CD4-positive, alpha-beta memory T cell (primary cell): ENCODE data around the gene REST. TPM values are rescaled to one million over a fixed set of nuclear protein-coding genes. Genes with fewer than 3 reads are reported as not detected.

Experiments
- polyA plus RNA-seq, 2 donors: library from polyadenylated mRNA; unstranded; fragments of 300-500 nt; fragmentation: Illumina TruSeq; gene quantifications; one replicate each; pipeline ENCODE4 v1.2.3, GENCODE V29; 2021
- total RNA-seq, 2 experiments: library from RNA; stranded (reverse); gene quantifications; one replicate each; pipeline ENCODE4 v1.2.3, GENCODE V29; 2021

REST gene
- total and polyA plus RNA-seq, 4 experiments from 2014 or later: 77.3 to 178 (median 125) TPM

Other genes with a start within 250 kb of the REST start
- gene HOPX, start 226.6 kb upstream of the REST start, total RNA-seq: 10 to 100 TPM; 16.9 to 19.3 TPM
- 100 to 1,000 TPM; 128 to 163 TPM for gene HOPX, start 226.6 kb upstream of the REST start, polyA plus RNA-seq
- gene SPINK2, start 86.2 kb upstream of the REST start, total RNA-seq: 1 to 10 TPM; 3.2 to 3.6 TPM
- gene SPINK2, start 86.2 kb upstream of the REST start, polyA plus RNA-seq: 1 to 10 TPM; 5.9 to 7.6 TPM
- 10 to 100 TPM; 20.1 to 20.4 TPM for gene NOA1, start 69.7 kb downstream of the REST start, total RNA-seq
- 10 to 100 TPM; 17.5 to 21.6 TPM for gene NOA1, start 69.7 kb downstream of the REST start, polyA plus RNA-seq
- 100 to 1,000 TPM; 127 to 136 TPM for gene POLR2B, start 71.0 kb downstream of the REST start, total RNA-seq
- 10 to 100 TPM; 53.6 to 69.8 TPM for gene POLR2B, start 71.0 kb downstream of the REST start, polyA plus RNA-seq
- gene IGFBP7, start 202.5 kb downstream of the REST start, total RNA-seq: not detected
- not detected for gene IGFBP7, start 202.5 kb downstream of the REST start, polyA plus RNA-seq